Ovary (tissue), 9 donors: ENCODE measurements around the gene DNAI2. TPM values are rescaled to one million over a fixed set of nuclear protein-coding genes. Genes with fewer than 3 reads are reported as not detected.

ENCODE experiments used
- DNase-seq, 5 donors: peaks; one replicate each; pipeline ENCODE4 v3.0.0-alpha.2; 2019 to 2020
- H3K27ac ChIP-seq, 2 donors: fragments of 200-600 bp; one replicate each; pipeline versions ENCODE4 v1.5.1 to v1.8.0; 2019 to 2022
- H3K27me3 ChIP-seq: fragments of 200-600 bp; one replicate; pipeline ENCODE4 v1.8.0; 2022
- H3K36me3 ChIP-seq: fragments of 200-600 bp; sonication (generic); one replicate; pipeline ENCODE4 v1.5.1; 2019
- H3K4me1 ChIP-seq: one replicate; pipeline ENCODE4 v1.8.1; 2013; ENCODE audit warnings: mild to moderate bottlenecking, moderate library complexity; ENCODE audit not compliant: insufficient read depth
- H3K4me3 ChIP-seq: fragments of 200-600 bp; sonication (generic); one replicate; pipeline ENCODE4 v1.5.1; 2017
- H3K9me3 ChIP-seq, 2 donors: fragments of 200-600 bp in 1 of 2; sonication (generic) in 1 of 2; one replicate each; pipeline versions ENCODE4 v1.5.1 to v1.8.1; 2013 to 2019; ENCODE audit warnings: mild to moderate bottlenecking in 1 of 2, moderate library complexity in 1 of 2
- CTCF ChIP-seq, 3 donors: fragments of 450-650 bp in 2 of 3; fragments of 200-600 bp in 1 of 3; IDR thresholded peaks; one replicate each; pipeline versions ENCODE4 v1.5.1 to v1.8.0; 2016 to 2022; ENCODE audit warnings: antibody characterized with exemption in 3 of 3, mild to moderate bottlenecking in 1 of 3
- EP300 ChIP-seq: sonication (generic); formaldehyde crosslinking; IDR thresholded peaks from one replicate; pipeline ENCODE4 v1.6.1; 2017; ENCODE audit warnings: antibody characterized with exemption
- POLR2A ChIP-seq: fragments of 450-650 bp; IDR thresholded peaks from one replicate; pipeline ENCODE4 v1.6.1; 2017; ENCODE audit warnings: antibody characterized with exemption, mild to moderate bottlenecking, moderate library complexity
- whole genome bisulfite sequencing, 3 donors: extraction: QIAGEN DNeasy Blood & Tissue Kit in 1 of 3; methylation state at CpG; one replicate each; pipeline versions ENCODE4 v1.1.5 to v1.1.7; 2013 to 2017; 5-methylcytosine and 5-hydroxymethylcytosine counted together
- intact Hi-C, 4 donors: fragments of 100-400 bp; cut with DNase I; formaldehyde crosslinking; loops; one replicate each; pipeline versions ENCODE4 v1.11.0 to v1.15.1; 2022 to 2023
- polyA plus RNA-seq, 2 donors: library from polyadenylated mRNA; stranded (reverse); fragments of 200-250 nt in 1 of 2; fragments of 350-450 nt in 1 of 2; fragmentation: Illumina TruSeq in 1 of 2; extraction: RNeasy Lipid Tissue Mini Kit (QIAGEN cat#74804) in 1 of 2; gene quantifications; one replicate each; pipeline ENCODE4 v1.2.3, GENCODE V29; 2013 to 2014
- total RNA-seq, 7 donors: library from RNA; depleted of rRNA in 2 of 7; stranded (reverse); fragments of >200 nt in 2 of 7; fragmentation: NEBNext Ultra II Directional in 3 of 7; extraction: Animal tissue kit (Norgen Biotek cat#: 25700) in 3 of 7; gene quantifications; one replicate each; pipeline versions ENCODE4 v1.1.0 to v1.2.4, GENCODE V29; 2016 to 2023
- donor health status: DM: no; HTN: no; CAD: no; lungs with moderate emphysema.
- donor health status: DM: no; HTN: no; CAD: no.
- donor health status: Bipolar disorder and iron deficiency.
- donor health status: DM: yes; HTN: yes; CAD: no.
- donor health status: DM: no; HTN: no; CAD: no.
- donor health status: DM: yes; HTN: yes; CAD: no.

DNAI2 gene
- total and polyA plus RNA-seq, 9 donors, result 0.07 to 12.2 (median 0.66) TPM; not detected in 3

DNA sequence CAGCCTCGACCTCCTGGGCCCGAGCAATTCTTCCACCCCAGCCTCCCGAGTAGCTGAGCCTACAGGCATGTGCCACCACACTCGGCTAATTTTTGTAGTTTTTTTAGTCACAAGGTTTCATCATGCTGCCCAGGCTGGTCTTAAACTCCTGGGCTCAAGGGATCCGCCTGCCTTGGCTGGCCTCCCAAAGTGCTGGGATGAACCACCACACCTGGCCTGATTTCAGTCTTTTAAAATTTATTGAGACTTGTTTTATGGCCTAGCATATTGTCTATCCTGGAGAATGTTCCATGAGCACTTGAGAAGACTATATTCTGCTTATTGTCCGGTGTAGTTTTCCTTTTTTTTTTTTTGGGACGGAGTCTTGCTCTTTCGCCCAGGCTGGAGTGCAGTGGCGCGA, 18.5 kb downstream of the DNAI2 start:
- no peak for DNase-seq
- Histone ChIP-seq H3K27me3 (no peaks in the 10 kb centered on the region), H3K4me1 (no peaks in the 10 kb centered on the region), H3K36me3 (no peaks in the 10 kb centered on the region), H3K9me3 (no peaks in the 10 kb centered on the region), H3K27ac (no peak overlapping the region), H3K4me3 (no peak overlapping the region)
- intact Hi-C loops, result loop anchor here in 1 of 4 donors (10.0 kb wide), 1 partner anchor 162 kb away; no protein-coding TSS in a partner anchor
- TF ChIP-seq CTCF (IDR thresholded peaks at IDR 0.05) (no peak), EP300 (no peak), POLR2A (no peak)
- WGBS, 3 donors, result 93 to 95% (median 94%) methylated on average over 10 of the region's 10 CpGs

- no peak overlapping the region for H3K4me3 ChIP-seq
- no peak for DNase-seq
- H3K4me1 ChIP-seq, result peaks cover 2% of the 10 kb centered on the region
- intact Hi-C loops, result loop anchor here in 3 of 4 donors (5.0 to 10.0 kb wide), 2 partner anchors 84 to 159 kb away; partner anchors contain the start of gene TTYH2 (in 3 of the 3)
- no peaks in the 10 kb centered on the region for H3K27me3 ChIP-seq
- TF ChIP-seq POLR2A, result no peak
- no peak for TF ChIP-seq EP300
- no peak for TF ChIP-seq CTCF (IDR thresholded peaks at IDR 0.05)
- no peak overlapping the region for H3K27ac ChIP-seq
- no peaks in the 10 kb centered on the region for H3K9me3 ChIP-seq
- H3K36me3 ChIP-seq, result no peaks in the 10 kb centered on the region
- 60 to 63% (median 61%) methylated on average over 10 of the region's 10 CpGs for WGBS, 3 donors
These were observed 21.9 kb downstream of the DNAI2 start for GRCh38 chr17:74295625-74296547.

- Histone ChIP-seq H3K36me3 (no peaks in the 10 kb centered on the region), H3K27me3 (no peaks in the 10 kb centered on the region), H3K27ac (no peak overlapping the region), H3K9me3 (no peaks in the 10 kb centered on the region), H3K4me3 (no peak overlapping the region), H3K4me1 (peaks cover 2% of the 10 kb centered on the region)
- peak; percentile 73 to 83 (median 76) for DNase-seq
- TF ChIP-seq EP300 (no peak), CTCF (IDR thresholded peaks at IDR 0.05) (peak; percentile 47 to 65 (median 62))
- WGBS, 3 donors, result 0 to 1% (median 1%) methylated on average over 5 of the region's 5 CpGs
- intact Hi-C loops, result loop anchor here in 3 of 4 donors (5.0 to 10.0 kb wide), 2 partner anchors 84 to 158 kb away; partner anchors contain the start of gene TTYH2 (in 3 of the 3)
These were observed 22.5 kb downstream of the DNAI2 start for GRCh38 chr17:74296548-74296936.

- peaks cover 2% of the 10 kb centered on the region for H3K4me1 ChIP-seq
- H3K27ac ChIP-seq, result no peak overlapping the region
- DNase-seq, result no peak
- H3K36me3 ChIP-seq, result no peaks in the 10 kb centered on the region
- no peaks in the 10 kb centered on the region for H3K9me3 ChIP-seq
- intact Hi-C loops, result loop anchor here in 3 of 4 donors (5.0 to 10.0 kb wide), 2 partner anchors 86 to 157 kb away; partner anchors contain the start of gene TTYH2 (in 3 of the 3)
- H3K4me3 ChIP-seq, result no peak overlapping the region
- 55 to 65% (median 59%) methylated on average over 4 of the region's 4 CpGs for WGBS, 3 donors
- H3K27me3 ChIP-seq, result no peaks in the 10 kb centered on the region
- TF ChIP-seq EP300, result no peak
These were observed 23.9 kb downstream of the DNAI2 start for GRCh38 chr17:74297941-74298340.
